ENCODE measurements around the gene ADAMTS17.

DNA sequence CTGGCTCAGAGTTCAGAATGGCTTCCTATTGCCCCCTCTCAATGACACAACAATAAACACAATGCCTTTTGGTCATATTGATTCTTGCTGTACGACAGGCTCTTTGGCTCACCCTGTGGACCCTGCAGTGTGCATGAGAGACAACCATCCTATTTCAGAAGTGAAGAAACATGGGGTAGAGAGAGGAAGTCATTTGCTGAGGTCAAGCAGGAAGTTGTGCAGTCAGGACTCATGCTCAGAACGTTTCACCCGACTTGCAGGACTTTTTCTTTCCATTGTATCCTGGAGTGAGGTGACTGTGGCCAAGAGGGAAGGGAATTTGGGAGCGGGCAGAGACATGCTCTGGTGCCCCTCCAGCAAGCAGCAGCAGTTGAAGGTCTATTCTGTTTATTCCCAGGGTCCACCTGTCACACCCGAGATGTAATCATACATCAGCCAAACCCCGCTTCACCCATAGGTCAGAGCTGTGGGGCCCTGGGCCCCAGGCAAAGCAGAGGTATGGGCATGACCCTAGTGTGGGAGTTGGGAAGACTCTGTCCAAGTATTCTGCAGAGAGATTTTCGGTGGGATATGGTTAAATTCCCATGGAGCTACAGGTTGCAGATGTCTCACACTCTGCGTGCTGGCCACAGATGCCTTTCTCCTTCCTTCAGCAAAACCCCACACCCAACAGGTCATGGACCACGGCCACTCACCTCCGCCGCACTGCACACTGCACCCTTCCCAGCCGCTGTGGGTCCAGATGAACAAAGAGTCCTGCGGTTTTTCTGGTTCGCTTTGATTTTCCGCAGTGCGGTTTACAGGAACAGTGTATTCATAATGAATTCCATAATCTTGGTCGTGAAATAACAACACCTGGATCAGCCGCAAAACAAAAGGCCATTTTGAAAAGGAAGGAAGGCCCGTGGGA, 290.6 kb downstream of the ADAMTS17 start:
- TF ChIP-seq, protein P1, sequence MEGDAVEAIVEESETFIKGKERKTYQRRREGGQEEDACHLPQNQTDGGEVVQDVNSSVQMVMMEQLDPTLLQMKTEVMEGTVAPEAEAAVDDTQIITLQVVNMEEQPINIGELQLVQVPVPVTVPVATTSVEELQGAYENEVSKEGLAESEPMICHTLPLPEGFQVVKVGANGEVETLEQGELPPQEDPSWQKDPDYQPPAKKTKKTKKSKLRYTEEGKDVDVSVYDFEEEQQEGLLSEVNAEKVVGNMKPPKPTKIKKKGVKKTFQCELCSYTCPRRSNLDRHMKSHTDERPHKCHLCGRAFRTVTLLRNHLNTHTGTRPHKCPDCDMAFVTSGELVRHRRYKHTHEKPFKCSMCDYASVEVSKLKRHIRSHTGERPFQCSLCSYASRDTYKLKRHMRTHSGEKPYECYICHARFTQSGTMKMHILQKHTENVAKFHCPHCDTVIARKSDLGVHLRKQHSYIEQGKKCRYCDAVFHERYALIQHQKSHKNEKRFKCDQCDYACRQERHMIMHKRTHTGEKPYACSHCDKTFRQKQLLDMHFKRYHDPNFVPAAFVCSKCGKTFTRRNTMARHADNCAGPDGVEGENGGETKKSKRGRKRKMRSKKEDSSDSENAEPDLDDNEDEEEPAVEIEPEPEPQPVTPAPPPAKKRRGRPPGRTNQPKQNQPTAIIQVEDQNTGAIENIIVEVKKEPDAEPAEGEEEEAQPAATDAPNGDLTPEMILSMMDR (IDR thresholded peaks at IDR 0.05): no peak
- TF ChIP-seq POLR2A (IDR thresholded peaks at IDR 0.05): no peak
